Measurements from ENCODE around the gene SDS.

The SDS gene

GRCh38 chr12:113378291-113378690, 25.4 kb downstream of the SDS start:
- TF ChIP-seq CTCF (IDR thresholded peaks at IDR 0.05; ENCODE audit: borderline replicate concordance, insufficient read depth, low read depth, low read length) = no peak
- H3K4me3 ChIP-seq (ENCODE audit: low read depth, low read length) = no peak overlapping the region

- H3K4me3 ChIP-seq (ENCODE audit: low read depth, low read length) = no peak overlapping the region
- no peak for TF ChIP-seq CTCF (IDR thresholded peaks at IDR 0.05; ENCODE audit: borderline replicate concordance, insufficient read depth, low read depth, low read length)
These were observed 28.8 kb downstream of the SDS start for GRCh38 chr12:113374823-113375428.

- TF ChIP-seq CTCF (IDR thresholded peaks at IDR 0.05; ENCODE audit: borderline replicate concordance, insufficient read depth, low read depth, low read length) = no peak
- no peak overlapping the region for H3K4me3 ChIP-seq (ENCODE audit: low read depth, low read length)
These were observed 29.7 kb downstream of the SDS start for GRCh38 chr12:113373969-113374368.

GRCh38 chr12:113373440-113373839, 30.2 kb downstream of the SDS start:
- TF ChIP-seq CTCF (IDR thresholded peaks at IDR 0.05; ENCODE audit: borderline replicate concordance, insufficient read depth, low read depth, low read length) = no peak
- H3K4me3 ChIP-seq (ENCODE audit: low read depth, low read length) = no peak overlapping the region

- no peak overlapping the region for H3K4me3 ChIP-seq (ENCODE audit: low read depth, low read length)
- no peak for TF ChIP-seq CTCF (IDR thresholded peaks at IDR 0.05; ENCODE audit: borderline replicate concordance, insufficient read depth, low read depth, low read length)
These were observed 31.3 kb downstream of the SDS start for GRCh38 chr12:113372371-113372770.

- no peak overlapping the region for H3K4me3 ChIP-seq (ENCODE audit: low read depth, low read length)
- TF ChIP-seq CTCF (IDR thresholded peaks at IDR 0.05; ENCODE audit: borderline replicate concordance, insufficient read depth, low read depth, low read length) = no peak
These were observed 31.9 kb downstream of the SDS start for GRCh38 chr12:113371808-113372207.

GRCh38 chr12:113370923-113371682, 32.6 kb downstream of the SDS start:
- no peak overlapping the region for H3K4me3 ChIP-seq (ENCODE audit: low read depth, low read length)
- TF ChIP-seq CTCF (IDR thresholded peaks at IDR 0.05; ENCODE audit: borderline replicate concordance, insufficient read depth, low read depth, low read length) = no peak
